Esophagus squamous epithelium (tissue), 5 donors: ENCODE results near the gene RBM33. TPM values are rescaled to one million over a fixed set of nuclear protein-coding genes. Genes with fewer than 3 reads are reported as not detected.

ENCODE experiments used
- DNase-seq: peaks from one replicate; lab custom pipeline; 2025; lab: John Stamatoyannopoulos, UW
- H3K27ac ChIP-seq, 4 donors: fragments of 200-600 bp; sonication (generic); one replicate each; pipeline ENCODE4 v1.5.1; 2016 to 2019; ENCODE audit warnings: mild to moderate bottlenecking in 1 of 4
- H3K27me3 ChIP-seq, 4 donors: fragments of 200-600 bp; sonication (generic); 1 replicate in 3 of 4; 2 replicates in 1 of 4; pipeline versions ENCODE4 v1.5.1 to v1.6.0; 2017 to 2021; ENCODE audit warnings: antibody characterized with exemption in 1 of 4
- H3K36me3 ChIP-seq, 3 donors: fragments of 200-600 bp; sonication (generic); one replicate each; pipeline ENCODE4 v1.5.1; 2016 to 2019
- H3K4me1 ChIP-seq, 3 donors: fragments of 200-600 bp; sonication (generic); one replicate each; pipeline ENCODE4 v1.5.1; 2017 to 2019
- H3K4me3 ChIP-seq, 4 donors: fragments of 200-600 bp; sonication (generic); 1 replicate in 3 of 4; 2 replicates in 1 of 4; pipeline ENCODE4 v1.5.1; 2016 to 2019; ENCODE audit warnings: mild to moderate bottlenecking in 2 of 4, moderate library complexity in 1 of 4
- H3K9me3 ChIP-seq, 3 donors: fragments of 200-600 bp; sonication (generic); one replicate each; pipeline ENCODE4 v1.5.1; 2016 to 2019
- CTCF ChIP-seq, 6 experiments: fragments of 450-650 bp in 4 of 6; fragments of 200-600 bp in 2 of 6; sonication (generic) in 2 of 6; IDR thresholded peaks; one replicate each; pipeline ENCODE4 v1.5.1; 2016 to 2019; ENCODE audit warnings: antibody characterized with exemption in 6 of 6, mild to moderate bottlenecking in 4 of 6, moderate library complexity in 4 of 6
- POLR2A ChIP-seq, 4 donors: fragments of 450-650 bp; IDR thresholded peaks; one replicate each; pipeline ENCODE4 v1.6.1; 2017; ENCODE audit warnings: antibody characterized with exemption in 4 of 4, mild to moderate bottlenecking in 4 of 4, moderate library complexity in 3 of 4
- WGBS, 2 donors: methylation state at CpG; one replicate each; pipeline ENCODE4 v1.1.5; 2018; 5-methylcytosine and 5-hydroxymethylcytosine counted together
- intact Hi-C: fragments of 100-400 bp; cut with DNase I; formaldehyde crosslinking; loops from one replicate; pipeline ENCODE4 v1.15.0; 2022
- total RNA-seq, 4 donors: library from RNA; depleted of rRNA; stranded (reverse); fragments of >200 nt; gene quantifications; one replicate each; pipeline ENCODE4 v1.1.0, GENCODE V29; 2016
- donor health status: DM: yes; HTN: yes; CAD: no.

RBM33 gene
- total RNA-seq, 4 donors from 2014 or later, result 20.3 to 45.6 (median 26.9) TPM

- H3K27ac ChIP-seq, result peak overlapping the region in 1 of 4 donors; percentile 25
Observed at GRCh38 chr7:155733582-155734444, 89.4 kb downstream of the RBM33 start.

GRCh38 chr7:155734445-155734809 lies 90.0 kb downstream of the RBM33 start:
- Histone ChIP-seq H3K4me3 (no peak overlapping the region), H3K27ac (no peak overlapping the region), H3K9me3 (no peaks in the 10 kb centered on the region), H3K27me3 (no peaks in the 10 kb centered on the region), H3K36me3 (peaks cover 0 to 54% (median 12%) of the 10 kb centered on the region in 3 donors), H3K4me1 (peaks cover 0 to 38% (median 5%) of the 10 kb centered on the region in 3 donors)
- WGBS, 2 donors, result 23 to 44% methylated on average over 3 of the region's 3 CpGs
- TF ChIP-seq POLR2A (IDR thresholded peaks at IDR 0.05) (no peak), CTCF (IDR thresholded peaks at IDR 0.05) (no peak)
- intact Hi-C loops, result loop anchor here (10.0 kb wide), 1 partner anchor 140 kb away; no protein-coding TSS in a partner anchor
- DNase-seq, result no peak

More at GRCh38 chr7:155733582-155734444, 89.4 kb downstream of the RBM33 start:
- H3K9me3 ChIP-seq, result no peaks in the 10 kb centered on the region
- no peaks in the 10 kb centered on the region for H3K27me3 ChIP-seq
- H3K4me3 ChIP-seq, result no peak overlapping the region
- DNase-seq, result no peak
- TF ChIP-seq CTCF (IDR thresholded peaks at IDR 0.05) (no peak), POLR2A (IDR thresholded peaks at IDR 0.05) (no peak)
- intact Hi-C loops, result loop anchor here (10.0 kb wide), 1 partner anchor 139 kb away; no protein-coding TSS in a partner anchor
- H3K36me3 ChIP-seq, result peaks cover 0 to 54% (median 7%) of the 10 kb centered on the region in 3 donors
- WGBS, 2 donors, result 56 to 58% methylated on average over 13 of the region's 14 CpGs
- peaks cover 0 to 38% (median 5%) of the 10 kb centered on the region in 3 donors for H3K4me1 ChIP-seq

- Histone ChIP-seq H3K4me1 (peaks cover 0 to 38% (median 5%) of the 10 kb centered on the region in 3 donors), H3K4me3 (no peak overlapping the region), H3K9me3 (no peaks in the 10 kb centered on the region), H3K27me3 (no peaks in the 10 kb centered on the region), H3K36me3 (peaks cover 0 to 65% (median 12%) of the 10 kb centered on the region in 3 donors), H3K27ac (no peak overlapping the region)
- WGBS, 2 donors, result 90 to 93% methylated on average over 3 of the region's 3 CpGs
- TF ChIP-seq CTCF (IDR thresholded peaks at IDR 0.05), result no peak
- no peak for TF ChIP-seq POLR2A (IDR thresholded peaks at IDR 0.05)
- intact Hi-C loops, result loop anchor here (10.0 kb wide), 1 partner anchor 141 kb away; no protein-coding TSS in a partner anchor
- DNase-seq, result no peak
Observed at GRCh38 chr7:155735442-155736115, 91.1 kb downstream of the RBM33 start.

GRCh38 chr7:155737590-155737989 lies 93.1 kb downstream of the RBM33 start:
- Histone ChIP-seq H3K36me3 (peaks cover 0 to 77% (median 21%) of the 10 kb centered on the region in 3 donors), H3K27ac (no peak overlapping the region), H3K9me3 (no peaks in the 10 kb centered on the region), H3K4me3 (no peak overlapping the region), H3K27me3 (no peaks in the 10 kb centered on the region), H3K4me1 (peaks cover 0 to 22% (median 2%) of the 10 kb centered on the region in 3 donors)
- 66 to 77% methylated on average over 2 to 4 of the region's 4 CpGs for WGBS, 2 donors
- DNase-seq, result no peak
- TF ChIP-seq POLR2A (IDR thresholded peaks at IDR 0.05) (no peak), CTCF (IDR thresholded peaks at IDR 0.05) (no peak)
- intact Hi-C loops, result loop anchor here (10.0 kb wide), 1 partner anchor 143 kb away; no protein-coding TSS in a partner anchor
